ENCODE results near the gene NBPF11.
"Not testable (repeated sequence)": the region's sequence is repeated elsewhere in the genome, so short reads cannot be mapped to it uniquely, and the experiment has no call there.

Gene NBPF11

DNA sequence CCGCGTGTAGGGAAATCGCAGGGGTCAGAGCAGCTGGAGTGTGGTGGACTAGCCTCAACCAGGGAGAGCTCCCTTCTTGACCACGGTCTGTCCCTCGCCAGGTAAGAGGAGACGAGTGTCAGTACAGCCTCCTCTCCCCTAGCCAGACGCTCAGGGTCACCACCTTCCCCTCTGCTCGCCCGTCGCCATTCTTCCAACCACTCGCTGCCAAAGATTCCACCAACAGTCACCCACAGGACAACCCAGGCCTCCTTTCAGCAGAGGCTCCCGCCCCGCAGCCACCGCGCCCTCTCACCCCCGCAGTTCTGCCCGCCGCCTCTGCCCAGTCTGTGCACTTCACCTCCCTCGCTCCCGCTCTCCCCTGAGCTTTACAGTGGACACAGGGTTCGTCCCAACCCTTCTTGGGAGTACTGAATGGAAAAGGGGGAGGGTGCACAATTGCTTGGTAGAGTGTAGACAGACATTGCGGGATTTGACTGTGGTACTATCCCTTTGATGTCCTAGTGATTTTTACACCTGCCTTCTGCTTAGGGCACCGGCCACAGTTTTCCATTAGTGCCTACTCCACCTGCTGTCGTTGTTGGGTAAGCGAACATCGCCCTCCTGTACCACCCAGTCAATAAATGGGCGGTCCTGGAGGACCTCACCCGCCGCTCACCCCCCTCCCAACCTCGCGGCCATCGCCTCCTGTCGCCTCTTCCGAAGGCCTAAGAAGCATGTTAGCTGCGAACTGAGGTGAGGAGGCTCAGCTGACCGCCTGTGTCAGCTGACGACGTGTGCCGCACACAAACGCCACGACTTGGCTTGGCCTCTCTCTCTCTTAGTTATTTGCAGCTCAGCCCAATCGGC lies 9.2 kb upstream of the NBPF11 start:
- Histone ChIP-seq H3K27ac (ENCODE audit: low read length) (no peak overlapping the region), H3K9ac (ENCODE audit: low read length) (no peak overlapping the region), H3K27me3 (ENCODE audit: control insufficient read depth, insufficient read depth, low read length) (no peaks in the 10 kb centered on the region), H3K4me1 (ENCODE audit: control insufficient read depth, low read depth, low read length) (peaks cover 9% of the 10 kb centered on the region), H3K4me3 (ENCODE audit: low read length) (no peak overlapping the region), H3K9me3 (ENCODE audit: control insufficient read depth, low read depth, low read length) (no peaks in the 10 kb centered on the region), H3K36me3 (ENCODE audit: control insufficient read depth, low read depth, low read length) (no peaks in the 10 kb centered on the region)

GRCh38 chr1:148160343-148161052 lies 8.4 kb upstream of the NBPF11 start:
- H3K27ac ChIP-seq (ENCODE audit: low read length) = no peak overlapping the region
- no peak overlapping the region for H3K4me3 ChIP-seq (ENCODE audit: low read length)
- H3K9ac ChIP-seq (ENCODE audit: low read length) = no peak overlapping the region
- H3K9me3 ChIP-seq (ENCODE audit: control insufficient read depth, low read depth, low read length) = no peaks in the 10 kb centered on the region
- H3K4me1 ChIP-seq (ENCODE audit: control insufficient read depth, low read depth, low read length) = peaks cover 9% of the 10 kb centered on the region
- H3K36me3 ChIP-seq (ENCODE audit: control insufficient read depth, low read depth, low read length) = no peaks in the 10 kb centered on the region
- no peaks in the 10 kb centered on the region for H3K27me3 ChIP-seq (ENCODE audit: control insufficient read depth, insufficient read depth, low read length)

- Histone ChIP-seq H3K9ac (ENCODE audit: low read length) (no peak overlapping the region), H3K27me3 (ENCODE audit: control insufficient read depth, insufficient read depth, low read length) (no peaks in the 10 kb centered on the region), H3K36me3 (ENCODE audit: control insufficient read depth, low read depth, low read length) (no peaks in the 10 kb centered on the region), H3K4me3 (ENCODE audit: low read length) (no peak overlapping the region), H3K27ac (ENCODE audit: low read length) (no peak overlapping the region), H3K9me3 (ENCODE audit: control insufficient read depth, low read depth, low read length) (no peaks in the 10 kb centered on the region), H3K4me1 (ENCODE audit: control insufficient read depth, low read depth, low read length) (peaks cover 9% of the 10 kb centered on the region)
Measured at GRCh38 chr1:148160048-148160342, 7.9 kb upstream of the NBPF11 start.

DNA sequence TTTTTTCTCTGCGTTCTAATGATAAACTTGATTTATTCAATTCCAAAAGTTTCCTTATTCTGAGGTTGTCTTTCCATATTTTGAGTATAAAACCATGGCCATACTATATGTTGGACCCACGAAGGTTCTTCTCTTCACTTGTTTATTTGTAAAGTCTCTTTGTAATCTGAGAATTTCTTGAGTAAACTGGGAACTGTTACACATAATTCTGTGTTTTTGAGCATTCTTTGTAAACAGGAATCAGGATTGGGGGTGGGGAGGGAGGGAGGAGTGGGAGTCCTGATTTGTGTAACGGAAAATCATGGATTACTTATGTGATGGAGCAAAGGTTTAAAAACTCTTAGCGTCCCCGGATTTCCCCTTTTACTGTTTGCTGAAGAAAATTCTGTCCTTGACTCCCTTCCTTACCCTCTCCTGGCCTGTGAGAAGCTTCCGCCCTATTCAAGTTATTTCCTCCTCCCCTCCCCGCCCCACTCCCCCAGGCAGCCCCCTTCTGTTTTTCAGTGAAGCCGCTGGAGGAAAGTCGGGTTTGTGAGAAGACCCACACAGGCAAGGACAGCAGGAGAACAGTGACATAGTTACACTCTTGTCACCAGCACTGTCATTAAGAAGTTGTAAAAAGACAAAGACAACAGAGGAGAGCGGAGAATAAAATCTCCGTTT lies 6.4 kb upstream of the NBPF11 start:
- no peak overlapping the region for H3K4me3 ChIP-seq (ENCODE audit: low read length)
- no peaks in the 10 kb centered on the region for H3K36me3 ChIP-seq (ENCODE audit: control insufficient read depth, low read depth, low read length)
- H3K9me3 ChIP-seq (ENCODE audit: control insufficient read depth, low read depth, low read length) = no peaks in the 10 kb centered on the region
- H3K27ac ChIP-seq (ENCODE audit: low read length) = no peak overlapping the region
- no peaks in the 10 kb centered on the region for H3K27me3 ChIP-seq (ENCODE audit: control insufficient read depth, insufficient read depth, low read length)
- H3K4me1 ChIP-seq (ENCODE audit: control insufficient read depth, low read depth, low read length) = peaks cover 9% of the 10 kb centered on the region
- H3K9ac ChIP-seq (ENCODE audit: low read length) = no peak overlapping the region

- not testable (repeated sequence) for H3K9me3 ChIP-seq (ENCODE audit: control insufficient read depth, low read depth, low read length); H3K4me1 ChIP-seq (ENCODE audit: control insufficient read depth, low read depth, low read length)
Measured at GRCh38 chr1:148157803-148158202, 5.7 kb upstream of the NBPF11 start.

GRCh38 chr1:148155494-148156275 lies 3.6 kb upstream of the NBPF11 start:
- not testable (repeated sequence) for H3K9ac ChIP-seq (ENCODE audit: low read length); H3K4me3 ChIP-seq (ENCODE audit: low read length)

More at GRCh38 chr1:148157803-148158202, 5.7 kb upstream of the NBPF11 start:
- H3K4me3 ChIP-seq (ENCODE audit: low read length); H3K27ac ChIP-seq (ENCODE audit: low read length); H3K27me3 ChIP-seq (ENCODE audit: control insufficient read depth, insufficient read depth, low read length); H3K9ac ChIP-seq (ENCODE audit: low read length); H3K36me3 ChIP-seq (ENCODE audit: control insufficient read depth, low read depth, low read length): not testable (repeated sequence)

GRCh38 chr1:148152795-148153194 lies 714 bp upstream of the NBPF11 start:
- H3K4me3 ChIP-seq (ENCODE audit: low read length); H3K27me3 ChIP-seq (ENCODE audit: control insufficient read depth, insufficient read depth, low read length); H3K9me3 ChIP-seq (ENCODE audit: control insufficient read depth, low read depth, low read length): not testable (repeated sequence)

More at GRCh38 chr1:148155494-148156275, 3.6 kb upstream of the NBPF11 start:
- H3K4me1 ChIP-seq (ENCODE audit: control insufficient read depth, low read depth, low read length); H3K27me3 ChIP-seq (ENCODE audit: control insufficient read depth, insufficient read depth, low read length); H3K9me3 ChIP-seq (ENCODE audit: control insufficient read depth, low read depth, low read length); H3K27ac ChIP-seq (ENCODE audit: low read length); H3K36me3 ChIP-seq (ENCODE audit: control insufficient read depth, low read depth, low read length): not testable (repeated sequence)

GRCh38 chr1:148151371-148151819 lies 686 bp downstream of the NBPF11 start:
- not testable (repeated sequence) for H3K9me3 ChIP-seq (ENCODE audit: control insufficient read depth, low read depth, low read length); H3K36me3 ChIP-seq (ENCODE audit: control insufficient read depth, low read depth, low read length); H3K27me3 ChIP-seq (ENCODE audit: control insufficient read depth, insufficient read depth, low read length); H3K4me1 ChIP-seq (ENCODE audit: control insufficient read depth, low read depth, low read length); H3K27ac ChIP-seq (ENCODE audit: low read length)
- peak overlapping the region; percentile 48 for H3K9ac ChIP-seq (ENCODE audit: low read length)
- H3K4me3 ChIP-seq (ENCODE audit: low read length) = peak overlapping the region; percentile 60

More at GRCh38 chr1:148152795-148153194, 714 bp upstream of the NBPF11 start:
- not testable (repeated sequence) for H3K27ac ChIP-seq (ENCODE audit: low read length); H3K9ac ChIP-seq (ENCODE audit: low read length); H3K36me3 ChIP-seq (ENCODE audit: control insufficient read depth, low read depth, low read length); H3K4me1 ChIP-seq (ENCODE audit: control insufficient read depth, low read depth, low read length)

DNA sequence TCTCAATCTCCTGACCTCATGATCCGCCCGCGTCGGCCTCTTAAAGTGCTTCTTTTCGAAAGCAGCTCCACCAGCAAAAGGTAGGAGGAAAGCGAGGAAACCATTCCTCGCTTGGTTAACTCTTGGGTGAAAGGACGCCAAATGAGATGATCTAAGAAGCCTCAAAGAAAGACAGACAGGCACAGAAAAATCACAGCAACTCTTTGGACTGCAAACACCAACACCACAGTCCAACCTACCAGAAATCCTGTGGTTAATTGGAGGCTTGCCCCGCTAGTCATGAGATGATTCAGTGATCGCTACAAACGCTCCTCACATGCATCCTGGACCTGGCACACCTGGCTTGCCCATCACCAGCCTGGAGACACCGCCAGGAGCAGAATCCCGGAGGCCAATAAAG lies 1.1 kb downstream of the NBPF11 start:
- not testable (repeated sequence) for H3K27ac ChIP-seq (ENCODE audit: low read length); H3K9me3 ChIP-seq (ENCODE audit: control insufficient read depth, low read depth, low read length); H3K4me1 ChIP-seq (ENCODE audit: control insufficient read depth, low read depth, low read length); H3K36me3 ChIP-seq (ENCODE audit: control insufficient read depth, low read depth, low read length); H3K27me3 ChIP-seq (ENCODE audit: control insufficient read depth, insufficient read depth, low read length)
- Histone ChIP-seq H3K9ac (ENCODE audit: low read length) (peak overlapping the region; percentile 48), H3K4me3 (ENCODE audit: low read length) (peak overlapping the region; percentile 60)

DNA sequence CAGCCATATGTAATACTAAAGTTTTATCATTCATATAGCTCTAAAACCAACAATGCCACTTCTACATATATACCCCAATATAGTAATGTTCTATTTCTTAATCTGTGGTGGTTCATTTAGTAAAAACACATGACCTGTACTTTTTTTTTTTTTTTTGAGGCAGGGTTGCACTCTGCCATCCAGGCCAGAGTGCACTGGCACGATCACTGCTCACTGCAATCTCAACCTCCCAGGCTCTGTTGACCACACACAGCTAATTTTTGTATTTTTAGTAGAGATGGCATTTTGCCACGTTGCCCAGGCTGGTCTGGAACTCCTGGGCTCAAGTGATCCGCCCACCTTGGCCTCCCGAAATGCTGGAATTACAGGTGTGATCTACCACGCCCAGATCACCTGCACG lies 2.1 kb downstream of the NBPF11 start:
- H3K9ac ChIP-seq (ENCODE audit: low read length); H3K4me1 ChIP-seq (ENCODE audit: control insufficient read depth, low read depth, low read length); H3K36me3 ChIP-seq (ENCODE audit: control insufficient read depth, low read depth, low read length); H3K4me3 ChIP-seq (ENCODE audit: low read length); H3K27me3 ChIP-seq (ENCODE audit: control insufficient read depth, insufficient read depth, low read length); H3K27ac ChIP-seq (ENCODE audit: low read length); H3K9me3 ChIP-seq (ENCODE audit: control insufficient read depth, low read depth, low read length): not testable (repeated sequence)

GRCh38 chr1:148149050-148149815 lies 2.8 kb downstream of the NBPF11 start:
- H3K27ac ChIP-seq (ENCODE audit: low read length); H3K36me3 ChIP-seq (ENCODE audit: control insufficient read depth, low read depth, low read length); H3K9ac ChIP-seq (ENCODE audit: low read length); H3K27me3 ChIP-seq (ENCODE audit: control insufficient read depth, insufficient read depth, low read length); H3K4me3 ChIP-seq (ENCODE audit: low read length); H3K4me1 ChIP-seq (ENCODE audit: control insufficient read depth, low read depth, low read length); H3K9me3 ChIP-seq (ENCODE audit: control insufficient read depth, low read depth, low read length): not testable (repeated sequence)

Measured in iPS-18a (cell line).